GM19324 (cell line): Measurements from ENCODE around the gene FAM149B1.
"Not testable (repeated sequence)": the region's sequence is repeated elsewhere in the genome, so short reads cannot be mapped to it uniquely, and the experiment has no call there.

ENCODE experiments used
- ATAC-seq: cut with Tn5 transposase; IDR thresholded peaks from one replicate; pipeline ENCODE4 v1.9.1; 2021; ENCODE audit warnings: mild to moderate bottlenecking, moderate library complexity; ENCODE audit not compliant: unreplicated experiment, low FRiP score

FAM149B1 gene

GRCh38 chr10:73167783-73168464, at the start of gene FAM149B1, which contains the start of gene ECD:
TSS of gene FAM149B1 (plus strand) at chr10:73168119. CDS start at chr10:73168340, 221 bp downstream.
TSS of gene ECD (minus strand) at chr10:73168008. CDS start at chr10:73163937, 4,071 bp downstream.
- ATAC-seq, result peak; percentile 95

DNA sequence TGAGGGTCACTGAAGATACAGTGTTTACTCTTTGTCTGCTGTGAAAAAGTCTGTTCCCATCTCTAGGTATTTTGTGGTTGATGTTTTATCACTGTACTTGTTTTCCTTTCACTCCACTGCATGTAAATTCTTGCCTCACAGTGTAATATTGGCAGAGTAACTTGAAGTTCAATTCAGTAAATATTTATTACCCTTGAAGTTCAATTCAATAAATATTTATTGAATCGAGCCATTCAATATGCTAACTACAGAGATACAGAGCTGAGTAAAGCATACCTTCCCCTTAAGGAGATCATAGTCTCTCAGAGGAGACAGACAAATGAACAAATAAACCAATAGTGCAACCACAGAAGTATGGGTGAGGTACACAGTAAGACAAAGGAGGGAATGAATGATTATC, 48.5 kb upstream of the FAM149B1 start:
- no peak for ATAC-seq

DNA sequence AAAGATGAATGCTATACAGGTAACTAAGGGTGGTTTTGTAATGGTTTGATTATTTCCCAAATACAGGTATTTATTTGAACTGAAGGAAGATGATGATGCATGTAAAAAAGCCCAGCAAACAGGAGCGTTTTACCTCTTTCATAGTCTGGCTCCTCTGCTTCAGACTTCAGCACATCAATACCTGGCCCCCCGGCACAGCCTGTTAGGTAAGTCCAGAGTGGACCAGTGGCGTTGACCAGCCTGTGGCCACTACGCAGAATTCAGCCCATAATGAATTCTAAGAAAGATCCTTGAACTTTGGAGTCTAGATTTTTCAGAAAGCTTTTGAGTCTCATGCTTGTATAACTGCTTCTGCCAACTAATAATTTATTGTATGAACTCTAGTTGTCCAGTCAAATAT, 48.0 kb upstream of the FAM149B1 start:
- ATAC-seq, result no peak

- no peak for ATAC-seq
These were observed 41.6 kb upstream of the FAM149B1 start for GRCh38 chr10:73126343-73126742.

GRCh38 chr10:73131301-73131700, 36.6 kb upstream of the FAM149B1 start:
- no peak for ATAC-seq

DNA sequence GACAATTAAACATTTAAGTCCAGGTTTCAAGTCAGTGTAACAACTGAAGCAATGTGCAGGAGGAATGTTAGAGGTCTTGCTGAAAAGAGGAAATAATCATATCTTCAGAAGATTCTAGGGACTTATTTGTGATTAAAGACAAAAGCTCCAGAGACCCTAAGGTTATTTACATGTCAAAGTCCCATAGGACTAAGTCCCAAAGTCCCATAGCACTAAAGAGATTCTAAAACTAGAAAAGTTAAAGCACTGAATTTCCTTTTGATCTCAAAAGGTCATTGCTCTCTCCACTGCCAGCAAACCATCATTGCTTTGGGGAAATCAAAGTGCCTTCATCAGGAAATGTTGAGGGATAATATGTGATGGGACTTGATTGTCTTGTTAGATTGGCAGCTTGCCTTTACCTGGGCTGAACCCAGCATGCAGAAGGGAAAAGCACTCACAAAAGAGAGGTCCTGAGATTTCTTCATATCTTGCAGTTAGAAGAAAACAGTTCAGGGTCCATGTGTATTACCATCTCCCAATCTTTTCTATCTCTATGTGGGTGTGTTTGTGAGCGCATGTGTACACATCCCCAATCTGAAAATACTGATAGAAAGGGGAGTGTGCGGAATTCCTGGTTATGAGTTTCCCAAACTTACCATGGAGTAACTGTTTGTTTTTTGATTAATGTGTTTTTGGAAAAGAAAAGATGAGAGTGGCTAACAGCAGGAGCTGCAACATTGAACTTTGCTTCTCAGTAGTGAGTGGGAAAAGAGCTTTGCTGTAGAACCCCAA, 35.8 kb upstream of the FAM149B1 start:
- ATAC-seq, result no peak

DNA sequence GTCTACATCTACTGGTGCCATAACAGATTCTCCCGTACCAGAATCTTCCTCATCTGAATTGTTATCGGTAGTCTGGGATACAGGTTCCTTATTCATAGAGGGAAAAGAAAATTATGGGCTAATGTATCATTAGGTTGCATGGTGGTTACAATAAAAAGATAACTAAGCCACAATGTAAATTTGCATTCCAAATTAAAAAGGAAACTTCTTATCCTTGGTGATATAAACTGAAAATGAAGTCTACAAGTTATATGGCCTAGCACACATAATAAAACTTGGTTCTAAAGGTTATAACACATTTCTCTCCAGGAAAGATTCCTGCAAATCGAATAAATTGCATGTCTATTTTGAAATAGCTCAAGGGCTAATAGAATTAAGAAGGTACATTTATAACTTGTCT, 33.2 kb upstream of the FAM149B1 start:
- ATAC-seq, result no peak

- no peak for ATAC-seq
These were observed 31.3 kb upstream of the FAM149B1 start for GRCh38 chr10:73136627-73137026.

- ATAC-seq, result no peak
These were observed 28.7 kb upstream of the FAM149B1 start for GRCh38 chr10:73139251-73139650.

DNA sequence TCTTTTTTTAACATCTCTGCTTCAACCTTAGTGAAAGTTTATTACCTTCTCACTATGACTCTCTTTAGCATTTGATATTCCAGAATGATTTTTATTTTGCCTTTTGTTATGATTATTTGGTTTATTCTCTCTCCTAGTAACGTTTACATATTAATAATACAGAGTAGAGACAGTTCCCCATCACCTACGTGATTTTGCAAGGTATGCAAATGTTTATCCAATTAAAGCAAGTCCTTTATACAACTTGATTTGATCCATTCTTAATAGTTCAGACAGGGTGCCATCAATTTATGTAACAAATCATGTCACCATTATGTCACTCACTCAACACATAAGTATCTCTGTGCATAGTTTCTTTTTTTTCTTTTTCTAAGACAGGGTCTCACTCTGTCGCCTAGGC, 26.3 kb upstream of the FAM149B1 start:
- no peak for ATAC-seq

- ATAC-seq, result not testable (repeated sequence)
These were observed 17.1 kb upstream of the FAM149B1 start for GRCh38 chr10:73150633-73151413.

DNA sequence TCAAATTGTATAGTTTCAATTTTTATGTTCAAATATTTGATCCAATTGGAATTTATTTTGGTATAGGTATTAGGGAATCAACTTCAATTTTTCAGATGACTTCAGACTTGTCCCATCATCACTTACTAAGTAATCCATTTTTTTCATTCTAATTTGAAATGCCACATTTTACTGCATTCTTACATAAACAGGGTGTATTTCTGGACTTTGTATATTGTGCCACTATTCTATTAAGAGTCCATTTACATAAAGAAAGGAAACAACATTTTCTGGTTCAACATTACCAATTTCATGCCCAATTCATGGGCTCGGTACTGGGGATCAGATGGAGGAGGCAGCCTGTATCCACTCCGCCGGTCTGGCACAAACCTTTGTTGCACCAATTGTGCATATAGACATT, 15.9 kb upstream of the FAM149B1 start:
- ATAC-seq, result no peak

DNA sequence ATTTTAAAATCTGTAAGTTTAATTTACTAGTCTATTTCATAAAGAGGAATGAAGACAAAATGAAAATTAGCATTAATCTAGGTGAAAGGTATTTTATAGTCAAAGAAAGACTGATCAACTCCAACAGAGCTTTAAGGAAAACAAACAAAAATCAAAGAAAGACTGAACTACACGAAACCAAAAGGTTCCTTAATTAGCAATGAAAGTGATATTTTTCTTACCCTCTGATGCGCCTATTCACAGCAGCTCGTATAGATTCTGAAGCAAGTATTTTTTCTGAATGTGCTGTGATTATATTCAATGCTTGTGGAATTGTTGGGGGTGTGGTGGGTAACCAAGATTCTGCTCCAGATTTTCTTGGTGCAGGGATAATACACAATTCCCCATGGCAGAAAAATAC, 11.9 kb upstream of the FAM149B1 start:
- ATAC-seq, result no peak

DNA sequence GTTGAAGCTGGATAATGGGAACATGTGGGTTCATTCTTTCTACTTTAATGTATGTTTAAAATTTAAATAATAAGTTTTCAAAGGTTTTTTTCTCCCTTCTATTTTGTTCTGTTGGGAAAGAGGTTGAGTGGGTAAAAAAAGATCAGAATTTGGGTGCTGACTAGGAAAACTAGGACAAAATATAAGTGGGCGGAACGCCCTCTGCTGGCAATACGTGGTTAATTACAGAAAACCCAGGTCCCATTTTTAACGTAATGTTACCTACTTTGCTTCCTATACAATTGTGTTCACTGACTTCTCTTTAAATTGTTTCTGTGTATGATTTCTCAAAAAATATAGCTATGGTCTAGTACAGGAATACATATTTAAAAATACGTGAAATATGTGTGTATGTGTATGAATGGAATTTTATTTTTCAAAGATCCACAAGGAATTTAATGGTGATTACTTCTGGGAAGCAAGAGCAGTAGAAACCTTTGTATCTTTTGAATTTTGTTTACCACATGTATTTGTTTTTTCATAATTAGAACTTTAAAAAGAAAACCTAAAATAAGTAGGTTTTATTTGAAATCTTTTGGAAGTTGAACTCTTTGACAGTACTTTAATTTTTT, 8.8 kb upstream of the FAM149B1 start:
- no peak for ATAC-seq

GRCh38 chr10:73161079-73161478, 6.8 kb upstream of the FAM149B1 start:
- ATAC-seq, result no peak

- ATAC-seq, result no peak
These were observed 6.3 kb upstream of the FAM149B1 start for GRCh38 chr10:73161662-73162061.

GRCh38 chr10:73163096-73163495, 4.8 kb upstream of the FAM149B1 start:
- ATAC-seq, result no peak

GRCh38 chr10:73166972-73167371, 947 bp upstream of the FAM149B1 start:
- no peak for ATAC-seq

- no peak for ATAC-seq
These were observed 499 bp upstream of the FAM149B1 start for GRCh38 chr10:73167458-73167782.

- no peak for ATAC-seq
These were observed 515 bp downstream of the FAM149B1 start for GRCh38 chr10:73168465-73168803.

DNA sequence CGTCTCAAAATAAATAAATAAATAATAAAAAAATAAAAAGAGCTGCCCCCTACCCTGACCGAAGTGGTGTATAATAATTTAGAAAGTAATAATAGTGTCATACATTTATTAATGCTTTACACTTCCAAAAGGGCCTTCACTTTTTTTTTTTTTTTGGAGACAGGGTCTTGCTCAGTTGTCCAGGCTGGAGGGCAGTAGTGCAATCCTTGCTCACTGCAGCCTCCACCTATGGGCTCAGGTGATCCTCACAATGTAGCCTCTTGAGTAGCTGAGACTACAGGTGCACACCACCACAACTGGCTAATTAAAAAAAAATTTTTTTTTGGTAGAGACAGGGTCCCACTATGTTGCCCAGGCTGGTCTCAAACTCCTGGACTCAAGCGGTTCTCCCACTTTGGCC, 1.4 kb downstream of the FAM149B1 start:
- ATAC-seq, result no peak
